ENCODE measurements around the gene ATG4B.

ATG4B gene

GRCh38 chr2:241613017-241613780 is 24.3 kb upstream of the ATG4B start:
- no peak for DNase-seq (ENCODE audit: low read depth, low spot score)

- DNase-seq (ENCODE audit: low read depth, low spot score): no peak
Observed at GRCh38 chr2:241615041-241615440, 22.5 kb upstream of the ATG4B start.

- no peak for DNase-seq (ENCODE audit: low read depth, low spot score)
Observed at GRCh38 chr2:241615522-241616052, 21.9 kb upstream of the ATG4B start.

GRCh38 chr2:241616168-241617125 is 21.0 kb upstream of the ATG4B start:
- DNase-seq (ENCODE audit: low read depth, low spot score): no peak

GRCh38 chr2:241617431-241618154 is 19.9 kb upstream of the ATG4B start:
- DNase-seq (ENCODE audit: low read depth, low spot score): no peak

- no peak for DNase-seq (ENCODE audit: low read depth, low spot score)
Observed at GRCh38 chr2:241618296-241618805, 19.1 kb upstream of the ATG4B start.

- no peak for DNase-seq (ENCODE audit: low read depth, low spot score)
Observed at GRCh38 chr2:241618829-241619228, 18.7 kb upstream of the ATG4B start.

- no peak for DNase-seq (ENCODE audit: low read depth, low spot score)
Observed at GRCh38 chr2:241619597-241620418, 17.7 kb upstream of the ATG4B start.

- no peak for DNase-seq (ENCODE audit: low read depth, low spot score)
Observed at GRCh38 chr2:241620419-241620769, 17.1 kb upstream of the ATG4B start.

GRCh38 chr2:241627675-241628074 is 9.8 kb upstream of the ATG4B start:
- DNase-seq (ENCODE audit: low read depth, low spot score): no peak

- DNase-seq (ENCODE audit: low read depth, low spot score): no peak
Observed at GRCh38 chr2:241629762-241630435, 7.6 kb upstream of the ATG4B start.

- no peak for DNase-seq (ENCODE audit: low read depth, low spot score)
Observed at GRCh38 chr2:241632478-241633325, 4.8 kb upstream of the ATG4B start.

- no peak for DNase-seq (ENCODE audit: low read depth, low spot score)
Observed at GRCh38 chr2:241633561-241633960, 3.9 kb upstream of the ATG4B start.

- DNase-seq (ENCODE audit: low read depth, low spot score): no peak
Observed at GRCh38 chr2:241635756-241636155, 1.7 kb upstream of the ATG4B start.

- no peak for DNase-seq (ENCODE audit: low read depth, low spot score)
Observed at GRCh38 chr2:241636182-241637017, 1.1 kb upstream of the ATG4B start.

- DNase-seq (ENCODE audit: low read depth, low spot score): no peak
Observed at GRCh38 chr2:241637795-241638660, 535 bp downstream of the ATG4B start.

GRCh38 chr2:241638940-241639339 is 1.4 kb downstream of the ATG4B start:
- no peak for DNase-seq (ENCODE audit: low read depth, low spot score)
